SU-DHL-6 (cell line): ENCODE measurements around the gene VPS26B.

ENCODE experiments used
- EZH2phosphoT487 ChIP-seq: fragments of 200-600 bp; sonication (generic), shearing (Covaris generic); conservative IDR thresholded peaks from 2 replicates; pipeline ENCODE4 v1.6.1; 2018; ENCODE audit warnings: mild to moderate bottlenecking, antibody characterized with exemption, low read length, moderate library complexity, mixed read lengths
- TF ChIP-seq, protein P1 (sequence below): fragments of 200-600 bp; sonication (generic); IDR thresholded peaks from one replicate; pipeline ENCODE4 v1.5.1; 2017; ENCODE audit warnings: antibody characterized with exemption, mild to moderate bottlenecking, low read length, moderate library complexity; ENCODE audit not compliant: insufficient read depth, poor library complexity, severe bottlenecking

GRCh38 chr11:134176284-134176683, 48.2 kb upstream of the VPS26B start:
- TF ChIP-seq, protein P1, sequence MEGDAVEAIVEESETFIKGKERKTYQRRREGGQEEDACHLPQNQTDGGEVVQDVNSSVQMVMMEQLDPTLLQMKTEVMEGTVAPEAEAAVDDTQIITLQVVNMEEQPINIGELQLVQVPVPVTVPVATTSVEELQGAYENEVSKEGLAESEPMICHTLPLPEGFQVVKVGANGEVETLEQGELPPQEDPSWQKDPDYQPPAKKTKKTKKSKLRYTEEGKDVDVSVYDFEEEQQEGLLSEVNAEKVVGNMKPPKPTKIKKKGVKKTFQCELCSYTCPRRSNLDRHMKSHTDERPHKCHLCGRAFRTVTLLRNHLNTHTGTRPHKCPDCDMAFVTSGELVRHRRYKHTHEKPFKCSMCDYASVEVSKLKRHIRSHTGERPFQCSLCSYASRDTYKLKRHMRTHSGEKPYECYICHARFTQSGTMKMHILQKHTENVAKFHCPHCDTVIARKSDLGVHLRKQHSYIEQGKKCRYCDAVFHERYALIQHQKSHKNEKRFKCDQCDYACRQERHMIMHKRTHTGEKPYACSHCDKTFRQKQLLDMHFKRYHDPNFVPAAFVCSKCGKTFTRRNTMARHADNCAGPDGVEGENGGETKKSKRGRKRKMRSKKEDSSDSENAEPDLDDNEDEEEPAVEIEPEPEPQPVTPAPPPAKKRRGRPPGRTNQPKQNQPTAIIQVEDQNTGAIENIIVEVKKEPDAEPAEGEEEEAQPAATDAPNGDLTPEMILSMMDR: no peak
- no peak for TF ChIP-seq EZH2phosphoT487
